Measurements from ENCODE around the gene AXL. TPM values are rescaled to one million over a fixed set of nuclear protein-coding genes. Genes with fewer than 3 reads are reported as not detected.

AXL gene
- total and polyA plus RNA-seq, 7 donors: 3.3 to 13.6 (median 8.4) TPM

GRCh38 chr19:41217741-41218140 is 1.3 kb upstream of the AXL start:
- Histone ChIP-seq H3K4me1 (no peaks in the 10 kb centered on the region), H3K4me3 (no peak overlapping the region), H3K9me3 (no peaks in the 10 kb centered on the region), H3K36me3 (ENCODE audit: insufficient read depth in 1 of 2, low read depth in 1 of 2) (no peaks in the 10 kb centered on the region), H3K27ac (peak overlapping the region; percentile 66), H3K27me3 (ENCODE audit: insufficient read depth in 3 of 3, low read length in 2 of 3) (peaks cover 0 to 33% (median 10%) of the 10 kb centered on the region in 3 donors)
- no peak for TF ChIP-seq CTCF (IDR thresholded peaks at IDR 0.05)
- DNase-seq (no peak), ATAC-seq (no peak)
- WGBS, 3 donors: 69 to 78% (median 75%) methylated on average over 7 of the region's 7 CpGs
- intact Hi-C loops (cut with DNase I): no loop called here

- Histone ChIP-seq H3K27me3 (ENCODE audit: insufficient read depth in 3 of 3, low read length in 2 of 3) (peaks cover 0 to 38% (median 10%) of the 10 kb centered on the region in 3 donors), H3K36me3 (ENCODE audit: insufficient read depth in 1 of 2, low read depth in 1 of 2) (no peaks in the 10 kb centered on the region), H3K4me3 (peak overlapping the region; percentile 36), H3K4me1 (no peaks in the 10 kb centered on the region), H3K9me3 (no peaks in the 10 kb centered on the region), H3K27ac (peak overlapping the region; percentile 66)
- ATAC-seq (peak in 1 of 4 donors; percentile 9), DNase-seq (no peak)
- no peak for TF ChIP-seq CTCF (IDR thresholded peaks at IDR 0.05)
- 63 to 68% (median 67%) methylated on average over 7 of the region's 7 CpGs for WGBS, 3 donors
- intact Hi-C loops (cut with DNase I): no loop called here
Measured at GRCh38 chr19:41218249-41218614, 791 bp upstream of the AXL start.

- WGBS, 3 donors: 15 to 27% (median 20%) methylated on average over 15 to 16 of the region's 16 CpGs
Measured at GRCh38 chr19:41219924-41220567, 1.0 kb downstream of the AXL start.

GRCh38 chr19:41220811-41221210 is 1.8 kb downstream of the AXL start:
- Histone ChIP-seq H3K9me3 (no peaks in the 10 kb centered on the region), H3K27me3 (ENCODE audit: insufficient read depth in 3 of 3, low read length in 2 of 3) (peaks cover 0 to 45% (median 10%) of the 10 kb centered on the region in 3 donors), H3K36me3 (ENCODE audit: insufficient read depth in 1 of 2, low read depth in 1 of 2) (no peaks in the 10 kb centered on the region), H3K4me3 (peak overlapping the region; percentile 65), H3K4me1 (no peaks in the 10 kb centered on the region), H3K27ac (peak overlapping the region; percentile 46)
- intact Hi-C loops (cut with DNase I): loop anchor here in 1 of 2 donors (5.0 kb wide), 1 partner anchor 36 kb away; no protein-coding TSS in a partner anchor
- no peak for DNase-seq
- no peak for TF ChIP-seq CTCF (IDR thresholded peaks at IDR 0.05)
- no peak for ATAC-seq
- WGBS, 3 donors: 60 to 63% (median 60%) methylated on average over 9 of the region's 9 CpGs

More at GRCh38 chr19:41219924-41220567, 1.0 kb downstream of the AXL start:
- Histone ChIP-seq H3K36me3 (ENCODE audit: insufficient read depth in 1 of 2, low read depth in 1 of 2) (no peaks in the 10 kb centered on the region), H3K4me3 (peak overlapping the region; percentile 65), H3K27me3 (ENCODE audit: insufficient read depth in 3 of 3, low read length in 2 of 3) (peaks cover 0 to 40% (median 10%) of the 10 kb centered on the region in 3 donors), H3K4me1 (no peaks in the 10 kb centered on the region), H3K9me3 (no peaks in the 10 kb centered on the region), H3K27ac (peak overlapping the region; percentile 73)
- peak in 1 of 4 donors; percentile 46 for ATAC-seq
- DNase-seq: peak; percentile 56 to 79
- no peak for TF ChIP-seq CTCF (IDR thresholded peaks at IDR 0.05)
- intact Hi-C loops (cut with DNase I): loop anchor here in 1 of 2 donors (5.0 kb wide), 1 partner anchor 37 kb away; no protein-coding TSS in a partner anchor

Data from psoas muscle (tissue), 8 donors.